HepG2 (cell line): ENCODE data around the gene UBE2H. TPM values are rescaled to one million over a fixed set of nuclear protein-coding genes. Genes with fewer than 3 reads are reported as not detected.

Source experiments
- ATAC-seq: fragments of 200-7000 bp; cut with Tn5 transposase; 3 replicates; pipeline ENCODE4 v1.9.1; 2020; ENCODE audit warnings: mild to moderate bottlenecking, moderate library complexity
- BruUV-seq: library from RNA; stranded (reverse); fragments of 400-500 nt; replicated peaks from 2 replicates; lab custom pipeline; 2021; lab: Mats Ljungman, UMichigan
- CTCF ChIA-PET: fragments of 300-600 bp; formaldehyde crosslinking; extraction: SDS; loops from one replicate; lab custom pipeline; 2021; ENCODE audit warnings: low total read pairs, inconsistent platforms, low intra/inter-chr PET ratio; lab: Yijun Ruan, JAX
- POLR2A ChIA-PET: fragments of 350-600 bp; sonication (Branson Sonifier 250); formaldehyde crosslinking; loops from one replicate; lab custom pipeline; 2020; ENCODE audit warnings: antibody characterized with exemption, inconsistent platforms; lab: Yijun Ruan, JAX
- DNase-seq: peaks from one replicate; pipeline ENCODE4 v3.0.0-alpha.2; 2015; ENCODE audit warnings: low spot score
- FAIRE-seq: peaks from 3 replicates; lab custom pipeline; 2011; peaks lifted over from hg19 to GRCh38; lab: Jason Lieb, UNC
- H2AFZ ChIP-seq: one replicate; pipeline ENCODE4 v1.6.1; 2011; ENCODE audit warnings: low read length, inconsistent platforms
- H3K27ac ChIP-seq: fragments of 300-600 bp; 3 replicates; pipeline ENCODE4 v1.8.0; 2011; ENCODE audit warnings: mixed run types, mild to moderate bottlenecking, mixed read lengths, low read length, inconsistent platforms; ENCODE audit not compliant: insufficient read depth; ENCODE audit errors: extremely low read length
- H3K27me3 ChIP-seq, 2 experiments: fragments of 200-600 bp in 1 of 2; 2 replicates in 1 of 2; 3 replicates in 1 of 2; pipeline versions ENCODE4 v1.6.0 to v1.8.0; 2011; ENCODE audit warnings: low read length in 2 of 2, mild to moderate bottlenecking in 2 of 2, moderate library complexity in 2 of 2, inconsistent platforms in 1 of 2; ENCODE audit not compliant: insufficient read depth in 2 of 2, control insufficient read depth in 1 of 2
- H3K36me3 ChIP-seq, 2 experiments: fragments of 200-600 bp in 1 of 2; replicated peaks in 1 of 2; 2 replicates in 1 of 2; 3 replicates in 1 of 2; pipeline versions ENCODE4 v1.5.1 to v1.8.0; 2011; ENCODE audit warnings: low read length in 2 of 2, inconsistent platforms in 1 of 2; ENCODE audit not compliant: insufficient read depth in 2 of 2, control insufficient read depth in 1 of 2
- H3K4me1 ChIP-seq: 2 replicates; pipeline ENCODE4 v1.5.1; 2012; ENCODE audit warnings: low read length, inconsistent platforms; ENCODE audit not compliant: insufficient read depth
- H3K4me2 ChIP-seq: 2 replicates; pipeline ENCODE4 v1.6.0; 2011; ENCODE audit warnings: low read depth, low read length, inconsistent platforms
- H3K4me3 ChIP-seq, 3 experiments: fragments of 200-600 bp in 1 of 3; sonication (generic), shearing (Covaris generic) in 1 of 3; replicated peaks in 1 of 3; 2 replicates each; pipeline ENCODE4 v1.5.1; 2011 to 2016; ENCODE audit warnings: low read length in 3 of 3, inconsistent platforms in 2 of 3, low read depth in 2 of 3, mild to moderate bottlenecking in 2 of 3, control low read depth in 1 of 3, mixed read lengths in 1 of 3; ENCODE audit not compliant: insufficient read depth in 1 of 3
- H3K79me2 ChIP-seq: one replicate; pipeline ENCODE4 v1.6.1; 2011; ENCODE audit warnings: low read length, inconsistent platforms; ENCODE audit not compliant: insufficient read depth
- H3K9ac ChIP-seq: 2 replicates; pipeline ENCODE4 v1.6.0; 2011; ENCODE audit warnings: mild to moderate bottlenecking, low read depth, low read length, inconsistent platforms; ENCODE audit not compliant: insufficient read depth
- H3K9me3 ChIP-seq: 2 replicates; pipeline ENCODE4 v1.5.1; 2012; ENCODE audit warnings: mild to moderate bottlenecking, low read length
- H4K20me1 ChIP-seq: 2 replicates; pipeline ENCODE4 v1.6.0; 2011; ENCODE audit warnings: inconsistent platforms, mild to moderate bottlenecking, low read length, moderate library complexity; ENCODE audit not compliant: insufficient read depth
- GZF1 ChIP-seq: sonication (generic); formaldehyde crosslinking; IDR thresholded peaks from 2 replicates; pipeline ENCODE4 v1.5.1; 2020; ENCODE audit warnings: mild to moderate bottlenecking, missing genetic modification reagents
- ZNF749 ChIP-seq: sonication (generic); formaldehyde crosslinking; IDR thresholded peaks from 2 replicates; pipeline ENCODE4 v1.8.0; 2022; ENCODE audit warnings: mild to moderate bottlenecking, missing genetic modification reagents, moderate library complexity, borderline replicate concordance
- ZNF83 ChIP-seq: sonication (generic); formaldehyde crosslinking; IDR thresholded peaks from 2 replicates; pipeline ENCODE4 v1.4.0; 2020; ENCODE audit warnings: missing genetic modification reagents, mild to moderate bottlenecking, borderline replicate concordance
- WGBS: methylation state at CpG from one replicate; pipeline ENCODE4 v1.1.6; 2017; ENCODE audit warnings: low lambda C conversion rate; 5-methylcytosine and 5-hydroxymethylcytosine counted together
- in situ Hi-C: cut with HindIII; loops from 2 replicates; pipeline ENCODE4 v1.10.0; 2017; ENCODE audit warnings: low pct_unique_long_range_greater_than_20kb; ENCODE audit not compliant: extremely low pct_ligation_motif_present
- intact Hi-C: fragments of 100-400 bp; cut with micrococcal nuclease; formaldehyde crosslinking; loops from one replicate; pipeline ENCODE4 v1.10.0; 2022; ENCODE audit not compliant: unreplicated experiment
- polyA plus RNA-seq, 8 experiments: library from polyadenylated mRNA; depleted of rRNA in 3 of 8; stranded (reverse) in 7 of 8; unstranded in 1 of 8; fragments of >200 nt; fragmentation: Illumina TruSeq in 4 of 8; extraction: Trizol in 4 of 8; gene quantifications; 2 replicates each; pipeline versions ENCODE4 v1.2.1 to v1.2.3, GENCODE V29; 2011 to 2016; ENCODE audit warnings: low read depth in 4 of 8, missing spikeins in 1 of 8, mixed read lengths in 1 of 8; ENCODE audit not compliant: insufficient read depth in 1 of 8
- total RNA-seq, 5 experiments: library from RNA; depleted of rRNA; stranded (reverse); fragments of >200 nt; fragmentation: Illumina TruSeq; extraction: Trizol; gene quantifications; 2 replicates each; pipeline ENCODE4 v1.2.3, GENCODE V29; 2016; ENCODE audit warnings: low read depth in 1 of 5
- TF ChIP-seq, protein P1 (sequence below): sonication (generic); formaldehyde crosslinking; IDR thresholded peaks from 2 replicates; pipeline ENCODE4 v1.4.0; 2020; ENCODE audit warnings: missing genetic modification reagents
- TF ChIP-seq, protein P2 (sequence below): sonication (generic); formaldehyde crosslinking; IDR thresholded peaks from 2 replicates; pipeline ENCODE4 v1.5.1; 2020; ENCODE audit warnings: mild to moderate bottlenecking, missing genetic modification reagents, moderate library complexity

Gene UBE2H
- total and polyA plus RNA-seq, 2 of the 13 experiments (the other 11 are each of a cell fraction or from before 2014, with no cell fraction given), result 15.5 to 40.1 TPM

DNA sequence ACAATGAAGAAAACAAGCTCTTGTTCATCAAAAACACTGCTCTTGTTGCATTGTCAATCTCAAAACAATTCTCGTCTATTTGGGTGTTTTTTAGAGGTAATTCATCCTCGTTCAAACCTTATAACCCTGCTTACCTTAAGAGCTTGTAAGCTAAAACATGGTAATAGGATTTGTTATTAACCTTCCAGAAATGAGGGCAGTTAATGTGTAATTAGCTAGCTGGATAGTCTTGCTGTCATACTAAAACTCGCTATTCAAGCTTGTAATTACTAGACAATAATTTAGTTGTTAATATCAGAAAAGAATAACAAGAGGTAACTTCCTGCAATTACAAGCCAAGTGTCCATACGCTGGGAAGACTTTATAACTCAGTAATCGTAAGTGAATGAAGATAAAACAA is 101.6 kb downstream of the UBE2H start (continued):
- TF ChIP-seq, protein P1, sequence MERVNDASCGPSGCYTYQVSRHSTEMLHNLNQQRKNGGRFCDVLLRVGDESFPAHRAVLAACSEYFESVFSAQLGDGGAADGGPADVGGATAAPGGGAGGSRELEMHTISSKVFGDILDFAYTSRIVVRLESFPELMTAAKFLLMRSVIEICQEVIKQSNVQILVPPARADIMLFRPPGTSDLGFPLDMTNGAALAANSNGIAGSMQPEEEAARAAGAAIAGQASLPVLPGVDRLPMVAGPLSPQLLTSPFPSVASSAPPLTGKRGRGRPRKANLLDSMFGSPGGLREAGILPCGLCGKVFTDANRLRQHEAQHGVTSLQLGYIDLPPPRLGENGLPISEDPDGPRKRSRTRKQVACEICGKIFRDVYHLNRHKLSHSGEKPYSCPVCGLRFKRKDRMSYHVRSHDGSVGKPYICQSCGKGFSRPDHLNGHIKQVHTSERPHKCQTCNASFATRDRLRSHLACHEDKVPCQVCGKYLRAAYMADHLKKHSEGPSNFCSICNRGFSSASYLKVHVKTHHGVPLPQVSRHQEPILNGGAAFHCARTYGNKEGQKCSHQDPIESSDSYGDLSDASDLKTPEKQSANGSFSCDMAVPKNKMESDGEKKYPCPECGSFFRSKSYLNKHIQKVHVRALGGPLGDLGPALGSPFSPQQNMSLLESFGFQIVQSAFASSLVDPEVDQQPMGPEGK (CRISPR knock-in tag), result no peak
- TF ChIP-seq ZNF749, result no peak
- no peak for TF ChIP-seq GZF1 (CRISPR knock-in tag)
- TF ChIP-seq, protein P2, sequence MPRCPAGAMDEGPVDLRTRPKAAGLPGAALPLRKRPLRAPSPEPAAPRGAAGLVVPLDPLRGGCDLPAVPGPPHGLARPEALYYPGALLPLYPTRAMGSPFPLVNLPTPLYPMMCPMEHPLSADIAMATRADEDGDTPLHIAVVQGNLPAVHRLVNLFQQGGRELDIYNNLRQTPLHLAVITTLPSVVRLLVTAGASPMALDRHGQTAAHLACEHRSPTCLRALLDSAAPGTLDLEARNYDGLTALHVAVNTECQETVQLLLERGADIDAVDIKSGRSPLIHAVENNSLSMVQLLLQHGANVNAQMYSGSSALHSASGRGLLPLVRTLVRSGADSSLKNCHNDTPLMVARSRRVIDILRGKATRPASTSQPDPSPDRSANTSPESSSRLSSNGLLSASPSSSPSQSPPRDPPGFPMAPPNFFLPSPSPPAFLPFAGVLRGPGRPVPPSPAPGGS, result no peak
- TF ChIP-seq, all 625 proteins: peak for 0

DNA sequence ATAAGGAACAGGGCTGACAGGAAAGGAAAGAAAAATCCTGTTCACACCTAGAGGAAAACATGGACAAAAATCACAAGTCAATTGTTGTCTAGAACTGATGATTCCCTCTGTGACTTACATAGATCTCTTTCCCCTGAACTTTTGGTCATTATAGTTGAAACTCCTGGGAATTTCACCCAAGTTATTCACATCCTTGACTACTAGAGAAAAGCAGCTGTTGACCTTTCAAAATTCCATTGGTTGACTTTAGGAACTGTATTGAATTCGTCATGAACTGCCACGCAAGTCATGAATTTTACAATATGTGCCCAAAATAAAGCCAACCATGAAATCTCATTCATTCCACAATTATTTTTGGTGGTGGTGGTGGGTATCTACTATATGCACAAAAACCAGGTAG is 104.3 kb downstream of the UBE2H start:
- H3K27ac ChIP-seq, result no peak overlapping the region
- POLR2A ChIA-PET, result no interaction called here
- in situ Hi-C loops (no loop called here), intact Hi-C loops (no loop called here)
- FAIRE-seq, result no peak
- no peaks in the 10 kb centered on the region for H3K9me3 ChIP-seq
- H3K36me3 ChIP-seq, result peaks cover under 1 to 2% of the 10 kb centered on the region in 2 experiments; a peak in 3 of 5 replicates
- no peaks in the 10 kb centered on the region for H3K4me1 ChIP-seq
- no peak for DNase-seq
- CTCF ChIA-PET, result no interaction called here
- no peak overlapping the region for H3K4me2 ChIP-seq
- H3K79me2 ChIP-seq, result no peaks in the 10 kb centered on the region
- TF ChIP-seq ZNF83 (CRISPR knock-in tag), result no peak
- peaks cover 8% of the 10 kb centered on the region; the same call in 1 of the 2 replicates for H4K20me1 ChIP-seq
- BruUV-seq, result no TSS peak
- H3K9ac ChIP-seq, result no peak overlapping the region
- no peak overlapping the region for H2AFZ ChIP-seq
- WGBS, result 97% methylated on average over 2 of the region's 2 CpGs
- no peak overlapping the region for H3K4me3 ChIP-seq
- no peaks in the 10 kb centered on the region for H3K27me3 ChIP-seq
- ATAC-seq, result no peak
